ENCODE measurements around the gene KLHL22.

DNA sequence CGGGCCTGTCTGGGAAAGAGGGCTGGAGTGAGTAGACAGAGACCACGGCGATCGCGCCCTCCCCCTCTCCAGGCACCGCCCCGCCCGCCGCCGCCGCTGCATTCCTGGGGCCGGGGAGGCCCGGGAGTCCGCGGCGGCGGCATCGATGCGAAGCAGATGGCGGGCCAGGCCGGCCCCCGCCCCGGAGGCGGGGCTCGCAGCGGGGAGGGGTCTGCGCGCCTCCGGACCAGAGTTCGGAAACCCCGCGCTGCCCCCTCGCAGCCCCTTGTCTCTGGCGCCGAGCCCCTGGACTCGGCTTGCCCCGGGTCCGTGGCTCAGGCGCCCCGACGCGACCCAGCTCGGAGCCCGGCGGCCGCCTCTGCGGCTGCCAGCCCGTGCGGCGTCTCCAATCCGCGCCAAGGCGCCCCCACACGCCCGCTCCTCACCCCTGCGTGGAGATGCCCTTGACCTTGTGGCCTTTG is 59.3 kb downstream of the KLHL22 start:
- TF ChIP-seq GLIS3 (CRISPR knock-in tag; IDR thresholded peaks at IDR 0.05) = no peak
- no peak for TF ChIP-seq ARNTL (CRISPR knock-in tag; IDR thresholded peaks at IDR 0.05; ENCODE audit: borderline replicate concordance, low read depth)
- TF ChIP-seq TCF4 (CRISPR knock-in tag; IDR thresholded peaks at IDR 0.05; ENCODE audit: borderline replicate concordance) = no peak
- no peak for TF ChIP-seq ESRRG (CRISPR knock-in tag; IDR thresholded peaks at IDR 0.05)
- TF ChIP-seq POU6F1 (CRISPR knock-in tag; IDR thresholded peaks at IDR 0.05; ENCODE audit: borderline replicate concordance, low read depth) = no peak
- TF ChIP-seq, protein P1, sequence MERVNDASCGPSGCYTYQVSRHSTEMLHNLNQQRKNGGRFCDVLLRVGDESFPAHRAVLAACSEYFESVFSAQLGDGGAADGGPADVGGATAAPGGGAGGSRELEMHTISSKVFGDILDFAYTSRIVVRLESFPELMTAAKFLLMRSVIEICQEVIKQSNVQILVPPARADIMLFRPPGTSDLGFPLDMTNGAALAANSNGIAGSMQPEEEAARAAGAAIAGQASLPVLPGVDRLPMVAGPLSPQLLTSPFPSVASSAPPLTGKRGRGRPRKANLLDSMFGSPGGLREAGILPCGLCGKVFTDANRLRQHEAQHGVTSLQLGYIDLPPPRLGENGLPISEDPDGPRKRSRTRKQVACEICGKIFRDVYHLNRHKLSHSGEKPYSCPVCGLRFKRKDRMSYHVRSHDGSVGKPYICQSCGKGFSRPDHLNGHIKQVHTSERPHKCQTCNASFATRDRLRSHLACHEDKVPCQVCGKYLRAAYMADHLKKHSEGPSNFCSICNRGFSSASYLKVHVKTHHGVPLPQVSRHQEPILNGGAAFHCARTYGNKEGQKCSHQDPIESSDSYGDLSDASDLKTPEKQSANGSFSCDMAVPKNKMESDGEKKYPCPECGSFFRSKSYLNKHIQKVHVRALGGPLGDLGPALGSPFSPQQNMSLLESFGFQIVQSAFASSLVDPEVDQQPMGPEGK (CRISPR knock-in tag; IDR thresholded peaks at IDR 0.05; ENCODE audit: borderline replicate concordance) = no peak
- TF ChIP-seq ISL1 (CRISPR knock-in tag; IDR thresholded peaks at IDR 0.05) = no peak
